Testis (tissue), 3 donors: ENCODE results near the gene LCT. TPM values are rescaled to one million over a fixed set of nuclear protein-coding genes. Genes with fewer than 3 reads are reported as not detected.

ENCODE experiments used
- DNase-seq: peaks from one replicate; pipeline ENCODE4 v3.0.0-alpha.2; 2019
- H3K27ac ChIP-seq, 2 donors: fragments of 200-600 bp; sonication (generic); one replicate each; pipeline ENCODE4 v1.5.1; 2019
- H3K27me3 ChIP-seq: fragments of 200-600 bp; sonication (generic); one replicate; pipeline ENCODE4 v1.5.1; 2019
- H3K36me3 ChIP-seq: fragments of 200-600 bp; sonication (generic); one replicate; pipeline ENCODE4 v1.5.1; 2017; ENCODE audit warnings: low read depth; ENCODE audit errors: missing control alignments
- H3K4me1 ChIP-seq: fragments of 200-600 bp; sonication (generic); one replicate; pipeline ENCODE4 v1.5.1; 2019
- H3K4me3 ChIP-seq, 2 donors: fragments of 200-600 bp; sonication (generic); one replicate each; pipeline ENCODE4 v1.5.1; 2017 to 2019
- H3K9me3 ChIP-seq: fragments of 200-600 bp; sonication (generic); one replicate; pipeline ENCODE4 v1.5.1; 2017
- CTCF ChIP-seq, 3 experiments: fragments of 450-650 bp in 2 of 3; fragments of 200-600 bp in 1 of 3; sonication (generic) in 1 of 3; IDR thresholded peaks; one replicate each; pipeline ENCODE4 v1.5.1; 2016 to 2019; ENCODE audit warnings: antibody characterized with exemption in 3 of 3, mild to moderate bottlenecking in 2 of 3, moderate library complexity in 1 of 3
- POLR2A ChIP-seq: fragments of 450-650 bp; IDR thresholded peaks from one replicate; pipeline ENCODE4 v1.6.1; 2017; ENCODE audit warnings: antibody characterized with exemption, mild to moderate bottlenecking, moderate library complexity
- WGBS, 2 donors: methylation state at CpG; one replicate each; pipeline ENCODE4 v1.1.5; 2018; 5-methylcytosine and 5-hydroxymethylcytosine counted together
- intact Hi-C: fragments of 100-400 bp; cut with DNase I; formaldehyde crosslinking; loops from one replicate; pipeline ENCODE4 v1.15.1; 2023; ENCODE audit warnings: low total_unique reads
- polyA plus RNA-seq: library from polyadenylated mRNA; stranded (reverse); fragments of 350-450 nt; fragmentation: Illumina TruSeq; extraction: RNeasy Lipid Tissue Mini Kit (QIAGEN cat#74804); gene quantifications from one replicate; pipeline ENCODE4 v1.2.3, GENCODE V29; 2014; ENCODE audit warnings: low read depth, low replicate concordance; ENCODE audit not compliant: insufficient read depth
- total RNA-seq, 2 donors: library from RNA; depleted of rRNA; stranded (reverse); fragments of >200 nt; gene quantifications; one replicate each; pipeline ENCODE4 v1.2.3, GENCODE V29; 2016

LCT gene
- total and polyA plus RNA-seq, 3 donors from 2014 or later, result 0.22 to 0.62 (median 0.47) TPM

DNA sequence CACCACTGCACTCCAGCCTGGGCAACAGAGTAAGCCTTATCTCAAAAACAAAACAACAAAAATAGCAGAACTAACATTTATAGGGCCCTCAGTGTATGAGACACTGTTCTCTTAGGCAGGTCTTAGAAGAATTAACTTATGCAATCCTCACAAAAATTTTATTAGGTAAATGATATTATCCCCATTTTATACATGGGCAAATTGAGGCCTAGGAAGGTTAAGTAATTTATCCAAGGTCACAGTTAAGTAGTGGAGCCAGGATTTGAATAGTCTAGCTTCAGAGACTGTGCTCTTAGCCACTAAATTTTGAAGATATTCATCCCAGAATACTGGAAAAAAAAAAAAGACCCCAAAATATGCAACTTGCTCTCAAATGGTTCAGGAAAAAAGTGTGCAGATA lies 16.4 kb upstream of the LCT start:
- intact Hi-C loops, result no loop called here
- H3K36me3 ChIP-seq, result no peaks in the 10 kb centered on the region
- H3K4me3 ChIP-seq, result no peak overlapping the region

GRCh38 chr2:135851858-135852257 lies 14.9 kb upstream of the LCT start:
- intact Hi-C loops, result no loop called here
- H3K36me3 ChIP-seq, result no peaks in the 10 kb centered on the region
- DNase-seq, result no peak

More for the DNA sequence above, 16.4 kb upstream of the LCT start:
- no peak overlapping the region for H3K27ac ChIP-seq
- H3K27me3 ChIP-seq, result no peaks in the 10 kb centered on the region
- no peak for TF ChIP-seq CTCF (IDR thresholded peaks at IDR 0.05)
- no peak for TF ChIP-seq POLR2A
- no peak for DNase-seq
- H3K9me3 ChIP-seq, result no peaks in the 10 kb centered on the region
- H3K4me1 ChIP-seq, result no peaks in the 10 kb centered on the region

GRCh38 chr2:135850892-135851668 lies 14.1 kb upstream of the LCT start:
- 84 to 85% methylated on average over 17 of the region's 17 CpGs for WGBS, 2 donors
- Histone ChIP-seq H3K4me3 (no peak overlapping the region), H3K27me3 (no peaks in the 10 kb centered on the region), H3K36me3 (no peaks in the 10 kb centered on the region), H3K4me1 (no peaks in the 10 kb centered on the region), H3K9me3 (no peaks in the 10 kb centered on the region), H3K27ac (no peak overlapping the region)
- DNase-seq, result no peak
- intact Hi-C loops, result no loop called here
- TF ChIP-seq CTCF (IDR thresholded peaks at IDR 0.05) (no peak), POLR2A (no peak)

More at GRCh38 chr2:135851858-135852257, 14.9 kb upstream of the LCT start:
- H3K4me3 ChIP-seq, result no peak overlapping the region
- no peaks in the 10 kb centered on the region for H3K9me3 ChIP-seq
- H3K27ac ChIP-seq, result no peak overlapping the region
- TF ChIP-seq POLR2A, result no peak
- no peak for TF ChIP-seq CTCF (IDR thresholded peaks at IDR 0.05)
- no peaks in the 10 kb centered on the region for H3K27me3 ChIP-seq
- H3K4me1 ChIP-seq, result no peaks in the 10 kb centered on the region

GRCh38 chr2:135849087-135849486 lies 12.1 kb upstream of the LCT start:
- no peaks in the 10 kb centered on the region for H3K36me3 ChIP-seq
- DNase-seq, result no peak
- WGBS, 2 donors, result 96 to 97% methylated on average over 3 of the region's 3 CpGs
- no peaks in the 10 kb centered on the region for H3K27me3 ChIP-seq
- H3K4me1 ChIP-seq, result no peaks in the 10 kb centered on the region
- no peak for TF ChIP-seq CTCF (IDR thresholded peaks at IDR 0.05)
- TF ChIP-seq POLR2A, result no peak
- intact Hi-C loops, result no loop called here
- no peaks in the 10 kb centered on the region for H3K9me3 ChIP-seq
- no peak overlapping the region for H3K27ac ChIP-seq
- H3K4me3 ChIP-seq, result no peak overlapping the region

DNA sequence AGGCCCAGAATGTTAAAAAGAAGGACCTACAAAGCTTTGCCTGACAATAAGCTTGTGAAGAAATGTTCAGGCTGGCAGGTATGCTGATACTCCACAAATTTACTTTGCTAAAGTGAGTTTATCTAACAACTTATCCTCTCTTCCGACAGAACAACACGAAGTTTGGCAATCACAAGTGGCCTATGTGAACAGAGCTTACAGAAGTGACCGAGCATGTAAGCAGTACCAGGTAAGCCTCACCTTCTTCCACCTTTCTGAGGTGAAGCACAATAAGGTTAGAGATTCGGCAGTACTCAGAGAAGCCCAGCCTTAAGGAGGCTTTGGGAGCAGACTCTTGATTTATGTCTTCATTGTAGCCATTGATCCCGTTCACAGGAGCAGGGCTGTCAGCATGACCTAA lies 9.0 kb upstream of the LCT start:
- intact Hi-C loops, result no loop called here
- no peak for TF ChIP-seq POLR2A
- TF ChIP-seq CTCF (IDR thresholded peaks at IDR 0.05), result no peak
- Histone ChIP-seq H3K27ac (no peak overlapping the region), H3K4me1 (no peaks in the 10 kb centered on the region), H3K4me3 (no peak overlapping the region), H3K27me3 (no peaks in the 10 kb centered on the region), H3K36me3 (no peaks in the 10 kb centered on the region), H3K9me3 (no peaks in the 10 kb centered on the region)
- WGBS, 2 donors, result 91 to 94% methylated on average over 5 of the region's 5 CpGs
- DNase-seq, result no peak
